GM23338 (cell line): ENCODE data around the gene COLEC12. TPM values are rescaled to one million over a fixed set of nuclear protein-coding genes. Genes with fewer than 3 reads are reported as not detected.
A peak's percentile ranks its signal among the peaks of the same experiment; 100 is the strongest.

Source experiments
- ATAC-seq: fragments of 200-7000 bp; cut with Tn5 transposase; 3 replicates; pipeline ENCODE4 v1.9.1; 2020
- DNase-seq: peaks from one replicate; pipeline ENCODE4 v3.0.0-alpha.2; 2015; ENCODE audit warnings: low spot score
- H2AFZ ChIP-seq: fragments of 200-600 bp; sonication (generic); 2 replicates; pipeline ENCODE4 v1.8.0; 2016; ENCODE audit warnings: antibody characterized with exemption, mild to moderate bottlenecking, moderate library complexity
- H3F3A ChIP-seq: fragments of 200-600 bp; sonication (generic); replicated peaks from 2 replicates; pipeline ENCODE4 v1.8.0; 2017; ENCODE audit warnings: antibody characterized with exemption, mixed run types, low read depth
- H3K27ac ChIP-seq: fragments of 200-600 bp; sonication (generic); 2 replicates; pipeline ENCODE4 v1.6.1; 2016; ENCODE audit warnings: low read depth
- H3K27me3 ChIP-seq: fragments of 200-600 bp; sonication (generic); 2 replicates; pipeline ENCODE4 v1.8.0; 2016; ENCODE audit warnings: mild to moderate bottlenecking, mixed run types, moderate library complexity; ENCODE audit not compliant: insufficient read depth
- H3K36me3 ChIP-seq: fragments of 200-600 bp; sonication (generic); 2 replicates; pipeline ENCODE4 v1.8.0; 2016; ENCODE audit warnings: mild to moderate bottlenecking; ENCODE audit not compliant: insufficient read depth
- H3K4me1 ChIP-seq: fragments of 200-600 bp; sonication (generic); 2 replicates; pipeline ENCODE4 v1.8.0; 2016; ENCODE audit warnings: mild to moderate bottlenecking, moderate library complexity; ENCODE audit not compliant: insufficient read depth
- H3K4me2 ChIP-seq: fragments of 200-600 bp; sonication (generic); 2 replicates; pipeline ENCODE4 v1.7.1; 2017; ENCODE audit warnings: mixed run types
- H3K4me3 ChIP-seq: fragments of 200-600 bp; sonication (generic); 2 replicates; pipeline ENCODE4 v1.6.1; 2016; ENCODE audit warnings: mixed run types
- H3K79me2 ChIP-seq: fragments of 200-600 bp; sonication (generic); replicated peaks from 2 replicates; pipeline ENCODE4 v1.8.0; 2017; ENCODE audit warnings: mild to moderate bottlenecking; ENCODE audit not compliant: insufficient read depth
- H3K9me2 ChIP-seq: fragments of 200-600 bp; sonication (generic); 2 replicates; pipeline ENCODE4 v1.8.0; 2017; ENCODE audit not compliant: insufficient read depth
- H4K20me1 ChIP-seq: fragments of 200-600 bp; sonication (generic); replicated peaks from 2 replicates; pipeline ENCODE4 v1.8.0; 2017; ENCODE audit warnings: mild to moderate bottlenecking; ENCODE audit not compliant: insufficient read depth
- H3K27ac Mint-ChIP-seq: 2 replicates; pipeline ENCODE4 v1.8.0; 2020; ENCODE audit warnings: inconsistent platforms, mild to moderate bottlenecking, moderate library complexity, mixed read lengths
- H3K27me3 Mint-ChIP-seq: 3 replicates; pipeline ENCODE4 v1.8.0; 2022; ENCODE audit warnings: low read depth, mild to moderate bottlenecking, moderate library complexity, mixed read lengths, inconsistent platforms; ENCODE audit not compliant: insufficient read depth, poor library complexity
- H3K36me3 Mint-ChIP-seq: 3 replicates; pipeline ENCODE4 v1.8.0; 2021; ENCODE audit warnings: low read depth, mild to moderate bottlenecking, inconsistent platforms, moderate library complexity, mixed read lengths
- H3K4me1 Mint-ChIP-seq: 3 replicates; pipeline ENCODE4 v1.8.0; 2020; ENCODE audit warnings: mild to moderate bottlenecking, inconsistent platforms, mixed read lengths
- H3K4me3 Mint-ChIP-seq: 3 replicates; pipeline ENCODE4 v1.8.0; 2021; ENCODE audit warnings: moderate library complexity, mild to moderate bottlenecking, inconsistent platforms, mixed read lengths
- H3K9me3 Mint-ChIP-seq: 3 replicates; pipeline ENCODE4 v1.8.0; 2020; ENCODE audit warnings: moderate library complexity, mild to moderate bottlenecking, inconsistent platforms, mixed read lengths
- EZH2 ChIP-seq: fragments of 200-600 bp; sonication (generic); IDR thresholded peaks from one replicate; pipeline ENCODE4 v1.8.0; 2017; ENCODE audit warnings: antibody characterized with exemption, mild to moderate bottlenecking, low read depth; ENCODE audit not compliant: unreplicated experiment
- JUNB ChIP-seq: IDR thresholded peaks from one replicate; pipeline ENCODE4 v1.6.1; 2016; ENCODE audit warnings: antibody characterized with exemption; ENCODE audit not compliant: unreplicated experiment
- NANOG ChIP-seq: IDR thresholded peaks from 2 replicates; pipeline ENCODE4 v1.6.1; 2016; ENCODE audit warnings: antibody characterized with exemption, borderline replicate concordance
- STAT1 ChIP-seq: IDR thresholded peaks from one replicate; pipeline ENCODE4 v1.6.1; 2016; ENCODE audit warnings: antibody characterized with exemption; ENCODE audit not compliant: unreplicated experiment
- ZNF114 ChIP-seq: fragments of 250-450 bp; sonication (Bioruptor Pico); IDR thresholded peaks from 2 replicates; pipeline ENCODE4 v1.5.0; 2020; ENCODE audit warnings: mild to moderate bottlenecking, moderate library complexity
- ZNF331 ChIP-seq: fragments of 250-450 bp; sonication (Bioruptor Pico); IDR thresholded peaks from 2 replicates; pipeline ENCODE4 v1.5.0; 2020; ENCODE audit warnings: low read depth, mild to moderate bottlenecking, moderate library complexity
- polyA plus RNA-seq: library from polyadenylated mRNA; unstranded; fragments of >200 nt; fragmentation: Nextera tagmentation; extraction: Ambion mirVana; gene quantifications from 2 replicates; pipeline ENCODE4 v1.2.1, GENCODE V29; 2016
- total RNA-seq: library from RNA; depleted of rRNA; stranded (reverse); fragments of >200 nt; shearing (Covaris generic); gene quantifications from 2 replicates; pipeline ENCODE4 v1.2.3, GENCODE V29; 2014
- TF ChIP-seq, protein P1 (sequence below), 2 experiments: fragments of 200-600 bp in 1 of 2; sonication (generic) in 1 of 2; conservative IDR thresholded peaks; 2 replicates each; pipeline versions ENCODE4 v1.5.1 to v1.6.1; 2016 to 2017; ENCODE audit warnings: antibody characterized with exemption in 2 of 2, low read depth in 2 of 2, mild to moderate bottlenecking in 2 of 2, moderate library complexity in 1 of 2
- TF ChIP-seq, protein P2 (sequence below): fragments of 250-450 bp; sonication (Bioruptor Pico); IDR thresholded peaks from 2 replicates; pipeline ENCODE4 v1.5.0; 2020; ENCODE audit warnings: mild to moderate bottlenecking, moderate library complexity

The COLEC12 gene
- total and polyA plus RNA-seq, 2 experiments from 2014 or later = 1.1 to 3.2 TPM

- no peaks in the 10 kb centered on the region for H3K36me3 Mint-ChIP-seq
- ATAC-seq = no peak
- peaks cover 23% of the 10 kb centered on the region for H3K4me1 Mint-ChIP-seq
Observed at GRCh38 chr18:459814-460593, 40.5 kb downstream of the COLEC12 start.

GRCh38 chr18:457521-458412 lies 42.7 kb downstream of the COLEC12 start:
- no peaks in the 10 kb centered on the region for H3K27me3 ChIP-seq
- no peak overlapping the region for H3K4me3 Mint-ChIP-seq
- 0 out of 2 replicates have a peak, but pooled peaks cover 3% of the 10 kb centered on the region for H3K9me2 ChIP-seq
- H3K4me1 ChIP-seq = 0 out of 2 replicates have a peak, but pooled peaks cover 7% of the 10 kb centered on the region
- H3F3A ChIP-seq = no peaks in the 10 kb centered on the region
- no peak overlapping the region for H3K4me2 ChIP-seq
- H3K79me2 ChIP-seq = no peaks in the 10 kb centered on the region
- no peaks in the 10 kb centered on the region for H4K20me1 ChIP-seq
- ATAC-seq (no peak), DNase-seq (no peak)
- H2AFZ ChIP-seq = peak overlapping the region; percentile 89
- H3K4me3 ChIP-seq = no peak overlapping the region
- no peak overlapping the region for H3K27ac ChIP-seq
- no peaks in the 10 kb centered on the region for H3K36me3 Mint-ChIP-seq
- no peak overlapping the region for H3K27ac Mint-ChIP-seq
- H3K9me3 Mint-ChIP-seq = no peaks in the 10 kb centered on the region; the same call in 2 of the 3 replicates
- H3K4me1 Mint-ChIP-seq = peaks cover 8% of the 10 kb centered on the region
- H3K36me3 ChIP-seq = no peaks in the 10 kb centered on the region
- no peaks in the 10 kb centered on the region for H3K27me3 Mint-ChIP-seq
- TF ChIP-seq ZNF114 (CRISPR knock-in tag) = no peak
- no peak for TF ChIP-seq NANOG
- TF ChIP-seq EZH2 = no peak
- TF ChIP-seq, protein P1, sequence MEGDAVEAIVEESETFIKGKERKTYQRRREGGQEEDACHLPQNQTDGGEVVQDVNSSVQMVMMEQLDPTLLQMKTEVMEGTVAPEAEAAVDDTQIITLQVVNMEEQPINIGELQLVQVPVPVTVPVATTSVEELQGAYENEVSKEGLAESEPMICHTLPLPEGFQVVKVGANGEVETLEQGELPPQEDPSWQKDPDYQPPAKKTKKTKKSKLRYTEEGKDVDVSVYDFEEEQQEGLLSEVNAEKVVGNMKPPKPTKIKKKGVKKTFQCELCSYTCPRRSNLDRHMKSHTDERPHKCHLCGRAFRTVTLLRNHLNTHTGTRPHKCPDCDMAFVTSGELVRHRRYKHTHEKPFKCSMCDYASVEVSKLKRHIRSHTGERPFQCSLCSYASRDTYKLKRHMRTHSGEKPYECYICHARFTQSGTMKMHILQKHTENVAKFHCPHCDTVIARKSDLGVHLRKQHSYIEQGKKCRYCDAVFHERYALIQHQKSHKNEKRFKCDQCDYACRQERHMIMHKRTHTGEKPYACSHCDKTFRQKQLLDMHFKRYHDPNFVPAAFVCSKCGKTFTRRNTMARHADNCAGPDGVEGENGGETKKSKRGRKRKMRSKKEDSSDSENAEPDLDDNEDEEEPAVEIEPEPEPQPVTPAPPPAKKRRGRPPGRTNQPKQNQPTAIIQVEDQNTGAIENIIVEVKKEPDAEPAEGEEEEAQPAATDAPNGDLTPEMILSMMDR (conservative IDR thresholded peaks at IDR 0.05; ENCODE audit: low read depth in 2 of 2) = no peak
- no peak for TF ChIP-seq ZNF331 (CRISPR knock-in tag)
- TF ChIP-seq, protein P2, sequence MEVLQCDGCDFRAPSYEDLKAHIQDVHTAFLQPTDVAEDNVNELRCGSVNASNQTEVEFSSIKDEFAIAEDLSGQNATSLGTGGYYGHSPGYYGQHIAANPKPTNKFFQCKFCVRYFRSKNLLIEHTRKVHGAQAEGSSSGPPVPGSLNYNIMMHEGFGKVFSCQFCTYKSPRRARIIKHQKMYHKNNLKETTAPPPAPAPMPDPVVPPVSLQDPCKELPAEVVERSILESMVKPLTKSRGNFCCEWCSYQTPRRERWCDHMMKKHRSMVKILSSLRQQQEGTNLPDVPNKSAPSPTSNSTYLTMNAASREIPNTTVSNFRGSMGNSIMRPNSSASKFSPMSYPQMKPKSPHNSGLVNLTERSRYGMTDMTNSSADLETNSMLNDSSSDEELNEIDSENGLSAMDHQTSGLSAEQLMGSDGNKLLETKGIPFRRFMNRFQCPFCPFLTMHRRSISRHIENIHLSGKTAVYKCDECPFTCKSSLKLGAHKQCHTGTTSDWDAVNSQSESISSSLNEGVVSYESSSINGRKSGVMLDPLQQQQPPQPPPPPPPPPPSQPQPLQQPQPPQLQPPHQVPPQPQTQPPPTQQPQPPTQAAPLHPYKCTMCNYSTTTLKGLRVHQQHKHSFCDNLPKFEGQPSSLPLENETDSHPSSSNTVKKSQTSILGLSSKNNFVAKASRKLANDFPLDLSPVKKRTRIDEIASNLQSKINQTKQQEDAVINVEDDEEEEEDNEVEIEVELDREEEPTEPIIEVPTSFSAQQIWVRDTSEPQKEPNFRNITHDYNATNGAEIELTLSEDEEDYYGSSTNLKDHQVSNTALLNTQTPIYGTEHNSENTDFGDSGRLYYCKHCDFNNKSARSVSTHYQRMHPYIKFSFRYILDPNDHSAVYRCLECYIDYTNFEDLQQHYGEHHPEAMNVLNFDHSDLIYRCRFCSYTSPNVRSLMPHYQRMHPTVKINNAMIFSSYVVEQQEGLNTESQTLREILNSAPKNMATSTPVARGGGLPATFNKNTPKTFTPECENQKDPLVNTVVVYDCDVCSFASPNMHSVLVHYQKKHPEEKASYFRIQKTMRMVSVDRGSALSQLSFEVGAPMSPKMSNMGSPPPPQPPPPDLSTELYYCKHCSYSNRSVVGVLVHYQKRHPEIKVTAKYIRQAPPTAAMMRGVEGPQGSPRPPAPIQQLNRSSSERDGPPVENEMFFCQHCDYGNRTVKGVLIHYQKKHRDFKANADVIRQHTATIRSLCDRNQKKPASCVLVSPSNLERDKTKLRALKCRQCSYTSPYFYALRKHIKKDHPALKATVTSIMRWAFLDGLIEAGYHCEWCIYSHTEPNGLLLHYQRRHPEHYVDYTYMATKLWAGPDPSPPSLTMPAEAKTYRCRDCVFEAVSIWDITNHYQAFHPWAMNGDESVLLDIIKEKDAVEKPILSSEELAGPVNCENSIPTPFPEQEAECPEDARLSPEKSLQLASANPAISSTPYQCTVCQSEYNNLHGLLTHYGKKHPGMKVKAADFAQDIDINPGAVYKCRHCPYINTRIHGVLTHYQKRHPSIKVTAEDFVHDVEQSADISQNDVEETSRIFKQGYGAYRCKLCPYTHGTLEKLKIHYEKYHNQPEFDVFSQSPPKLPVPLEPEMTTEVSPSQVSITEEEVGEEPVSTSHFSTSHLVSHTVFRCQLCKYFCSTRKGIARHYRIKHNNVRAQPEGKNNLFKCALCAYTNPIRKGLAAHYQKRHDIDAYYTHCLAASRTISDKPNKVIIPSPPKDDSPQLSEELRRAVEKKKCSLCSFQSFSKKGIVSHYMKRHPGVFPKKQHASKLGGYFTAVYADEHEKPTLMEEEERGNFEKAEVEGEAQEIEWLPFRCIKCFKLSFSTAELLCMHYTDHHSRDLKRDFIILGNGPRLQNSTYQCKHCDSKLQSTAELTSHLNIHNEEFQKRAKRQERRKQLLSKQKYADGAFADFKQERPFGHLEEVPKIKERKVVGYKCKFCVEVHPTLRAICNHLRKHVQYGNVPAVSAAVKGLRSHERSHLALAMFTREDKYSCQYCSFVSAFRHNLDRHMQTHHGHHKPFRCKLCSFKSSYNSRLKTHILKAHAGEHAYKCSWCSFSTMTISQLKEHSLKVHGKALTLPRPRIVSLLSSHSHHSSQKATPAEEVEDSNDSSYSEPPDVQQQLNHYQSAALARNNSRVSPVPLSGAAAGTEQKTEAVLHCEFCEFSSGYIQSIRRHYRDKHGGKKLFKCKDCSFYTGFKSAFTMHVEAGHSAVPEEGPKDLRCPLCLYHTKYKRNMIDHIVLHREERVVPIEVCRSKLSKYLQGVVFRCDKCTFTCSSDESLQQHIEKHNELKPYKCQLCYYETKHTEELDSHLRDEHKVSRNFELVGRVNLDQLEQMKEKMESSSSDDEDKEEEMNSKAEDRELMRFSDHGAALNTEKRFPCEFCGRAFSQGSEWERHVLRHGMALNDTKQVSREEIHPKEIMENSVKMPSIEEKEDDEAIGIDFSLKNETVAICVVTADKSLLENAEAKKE (CRISPR knock-in tag) = no peak
- TF ChIP-seq STAT1 = no peak
- TF ChIP-seq JUNB = no peak

More at GRCh38 chr18:459814-460593, 40.5 kb downstream of the COLEC12 start:
- DNase-seq = no peak
- Histone ChIP-seq H3K27ac (no peak overlapping the region), H3K4me3 (no peak overlapping the region), H3K4me1 (0 out of 2 replicates have a peak, but pooled peaks cover 7% of the 10 kb centered on the region), H3K79me2 (no peaks in the 10 kb centered on the region), H2AFZ (no peak overlapping the region), H3K9me2 (0 out of 2 replicates have a peak, but pooled peaks cover 3% of the 10 kb centered on the region), H3K27me3 (no peaks in the 10 kb centered on the region), H3K36me3 (no peaks in the 10 kb centered on the region), H3K4me2 (no peak overlapping the region), H3F3A (no peaks in the 10 kb centered on the region), H4K20me1 (no peaks in the 10 kb centered on the region)
- Mint-ChIP-seq H3K9me3 (no peaks in the 10 kb centered on the region), H3K4me3 (no peak overlapping the region), H3K27ac (no peak overlapping the region), H3K27me3 (peaks cover 2% of the 10 kb centered on the region)
- TF ChIP-seq JUNB = no peak
